ENCODE measurements around the gene CHIC2.

GRCh38 chr4:54015423-54016030 lies 48.9 kb downstream of the CHIC2 start:
- TF ChIP-seq POLR2AphosphoS5 (IDR thresholded peaks at IDR 0.05; ENCODE audit: low read depth, low read length), result no peak
- no peak for TF ChIP-seq POLR2A (IDR thresholded peaks at IDR 0.05; ENCODE audit: low read depth, low read length)
- TF ChIP-seq TAF1 (IDR thresholded peaks at IDR 0.05; ENCODE audit: low read depth, low read length), result no peak
